NT2/D1 (cell line): Measurements from ENCODE around the gene NATD1.

Experiments used
- YY1 ChIP-seq: IDR thresholded peaks from 2 replicates; pipeline ENCODE4 v1.6.1; 2011; ENCODE audit not compliant: insufficient read length, insufficient read depth
- ZNF274 ChIP-seq: IDR thresholded peaks from 2 replicates; pipeline ENCODE4 v1.6.1; 2011; ENCODE audit warnings: mild to moderate bottlenecking, low read depth, low read length

DNA sequence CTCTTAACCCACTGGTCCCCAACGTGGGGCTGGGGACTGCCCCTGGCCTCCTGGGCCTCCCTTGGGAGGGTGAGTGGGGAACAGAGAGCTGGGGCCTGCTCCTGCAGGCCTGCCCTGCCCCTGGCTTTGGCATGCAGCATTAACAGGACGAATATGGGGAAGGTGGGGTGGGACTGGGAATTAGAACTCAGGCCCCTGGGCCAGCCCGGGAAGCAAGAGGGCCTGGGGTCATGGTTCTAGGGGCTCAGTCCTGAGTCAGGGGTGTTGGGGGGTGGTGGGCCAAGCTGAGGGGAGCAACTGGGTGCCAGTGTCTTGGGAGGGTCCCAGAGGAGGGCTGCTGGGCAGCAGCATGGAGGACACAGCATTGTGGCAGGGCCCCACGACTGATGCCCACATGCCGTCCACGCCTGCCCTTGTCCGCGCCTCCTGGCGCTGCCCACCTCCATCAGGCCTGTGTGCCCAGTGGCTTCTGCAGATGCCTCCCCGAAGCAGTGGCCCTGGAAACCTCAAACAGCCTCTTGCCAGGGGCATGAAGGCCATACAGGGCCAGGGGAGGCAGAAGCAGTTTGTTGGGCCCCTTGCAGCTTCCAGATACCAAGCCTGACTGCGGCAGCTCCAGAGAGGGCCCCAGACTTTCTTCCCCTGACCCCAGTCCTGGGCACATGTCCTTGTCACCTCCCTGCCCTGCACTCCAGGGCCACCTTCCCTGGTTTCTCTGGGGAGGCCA is 36.1 kb upstream of the NATD1 start:
- no peak for TF ChIP-seq YY1
- TF ChIP-seq ZNF274 = no peak
